Measurements from ENCODE around the gene ACSS1. TPM values are rescaled to one million over a fixed set of nuclear protein-coding genes. Genes with fewer than 3 reads are reported as not detected.

ACSS1 gene
- total and polyA plus RNA-seq, 4 donors = 15.8 to 38.9 (median 26.9) TPM

GRCh38 chr20:25011831-25012241, 46.1 kb downstream of the ACSS1 start:
- TF ChIP-seq CTCF (IDR thresholded peaks at IDR 0.05; ENCODE audit: control extremely low read depth, extremely low read depth) = no peak
- Histone ChIP-seq H3K27ac (ENCODE audit: low read depth in 1 of 2, low read length in 1 of 2) (no peak overlapping the region), H3K4me1 (ENCODE audit: control insufficient read depth in 5 of 5, insufficient read depth in 5 of 5, low read length in 5 of 5) (peaks cover 0 to 10% (median 0%) of the 10 kb centered on the region in 5 donors), H3K36me3 (ENCODE audit: control insufficient read depth in 4 of 4, insufficient read depth in 4 of 4, low read length in 4 of 4) (peaks cover 6 to 53% (median 12%) of the 10 kb centered on the region in 4 donors), H3K9ac (ENCODE audit: insufficient read depth in 1 of 2, low read length in 2 of 2) (no peak overlapping the region), H3K9me3 (ENCODE audit: control insufficient read depth in 4 of 4, insufficient read depth in 3 of 4, low read length in 3 of 4) (no peaks in the 10 kb centered on the region), H3K4me3 (no peak overlapping the region), H3K27me3 (ENCODE audit: control insufficient read depth in 3 of 3, insufficient read depth in 3 of 3, low read length in 2 of 3) (no peaks in the 10 kb centered on the region)
- 89 to 97% methylated on average over 12 of the region's 12 CpGs for WGBS, 2 donors
- peak in 1 of 3 donors; percentile 12 for DNase-seq
- ATAC-seq (ENCODE audit: insufficient read depth, low FRiP score) = no peak

- no peaks in the 10 kb centered on the region for H3K9me3 ChIP-seq (ENCODE audit: control insufficient read depth in 4 of 4, insufficient read depth in 3 of 4, low read length in 3 of 4)
- no peak overlapping the region for H3K4me3 ChIP-seq
- no peaks in the 10 kb centered on the region for H3K27me3 ChIP-seq (ENCODE audit: control insufficient read depth in 3 of 3, insufficient read depth in 3 of 3, low read length in 2 of 3)
- TF ChIP-seq CTCF (IDR thresholded peaks at IDR 0.05; ENCODE audit: control extremely low read depth, extremely low read depth) = no peak
- H3K4me1 ChIP-seq (ENCODE audit: control insufficient read depth in 5 of 5, insufficient read depth in 5 of 5, low read length in 5 of 5) = peaks cover 0 to 5% (median 0%) of the 10 kb centered on the region in 5 donors
- H3K36me3 ChIP-seq (ENCODE audit: control insufficient read depth in 4 of 4, insufficient read depth in 4 of 4, low read length in 4 of 4) = peaks cover 8 to 49% (median 15%) of the 10 kb centered on the region in 4 donors
- H3K27ac ChIP-seq (ENCODE audit: low read depth in 1 of 2, low read length in 1 of 2) = no peak overlapping the region
- no peak overlapping the region for H3K9ac ChIP-seq (ENCODE audit: insufficient read depth in 1 of 2, low read length in 2 of 2)
- 97% methylated on average over 6 of the region's 6 CpGs for WGBS, 2 donors
- ATAC-seq (ENCODE audit: insufficient read depth, low FRiP score) = no peak
- peak in 1 of 3 donors; percentile 6 for DNase-seq
Measured at GRCh38 chr20:25011261-25011660, 46.7 kb downstream of the ACSS1 start.

- WGBS, 2 donors = 89 to 92% methylated on average over 10 of the region's 10 CpGs
- TF ChIP-seq CTCF (IDR thresholded peaks at IDR 0.05; ENCODE audit: control extremely low read depth, extremely low read depth) = no peak
- no peak overlapping the region for H3K9ac ChIP-seq (ENCODE audit: insufficient read depth in 1 of 2, low read length in 2 of 2)
- no peak for ATAC-seq (ENCODE audit: insufficient read depth, low FRiP score)
- no peak overlapping the region for H3K4me3 ChIP-seq
- H3K36me3 ChIP-seq (ENCODE audit: control insufficient read depth in 4 of 4, insufficient read depth in 4 of 4, low read length in 4 of 4) = peaks cover 8 to 58% (median 16%) of the 10 kb centered on the region in 4 donors
- no peak overlapping the region for H3K27ac ChIP-seq (ENCODE audit: low read depth in 1 of 2, low read length in 1 of 2)
- no peaks in the 10 kb centered on the region for H3K27me3 ChIP-seq (ENCODE audit: control insufficient read depth in 3 of 3, insufficient read depth in 3 of 3, low read length in 2 of 3)
- no peaks in the 10 kb centered on the region for H3K4me1 ChIP-seq (ENCODE audit: control insufficient read depth in 5 of 5, insufficient read depth in 5 of 5, low read length in 5 of 5)
- DNase-seq = peak in 1 of 3 donors; percentile 2
- H3K9me3 ChIP-seq (ENCODE audit: control insufficient read depth in 4 of 4, insufficient read depth in 3 of 4, low read length in 3 of 4) = no peaks in the 10 kb centered on the region
Measured at GRCh38 chr20:25009218-25010145, 48.5 kb downstream of the ACSS1 start.

Measured in lung (tissue), 12 donors.